NT2/D1 (cell line): ENCODE results near the gene CYBA.

Experiments used
- SUZ12 ChIP-seq: IDR thresholded peaks from 2 replicates; pipeline ENCODE4 v1.6.1; 2011; ENCODE audit not compliant: insufficient read length, insufficient read depth; ENCODE audit errors: extremely low read depth
- YY1 ChIP-seq: IDR thresholded peaks from 2 replicates; pipeline ENCODE4 v1.6.1; 2011; ENCODE audit not compliant: insufficient read length, insufficient read depth
- ZNF274 ChIP-seq: IDR thresholded peaks from 2 replicates; pipeline ENCODE4 v1.6.1; 2011; ENCODE audit warnings: mild to moderate bottlenecking, low read depth, low read length

GRCh38 chr16:88630941-88631340 is 19.9 kb downstream of the CYBA start:
- TF ChIP-seq SUZ12 (no peak), YY1 (no peak), ZNF274 (no peak)
